ENCODE measurements around the gene LRRTM4.
A peak's percentile ranks its signal among the peaks of the same experiment; 100 is the strongest.
"Not testable (repeated sequence)": the region's sequence is repeated elsewhere in the genome, so short reads cannot be mapped to it uniquely, and the experiment has no call there.

The LRRTM4 gene

GRCh38 chr2:77309725-77310124 is 212.5 kb downstream of the LRRTM4 start:
- no peak for DNase-seq

- no peak for DNase-seq
These were observed 220.7 kb downstream of the LRRTM4 start for GRCh38 chr2:77301441-77301840.

GRCh38 chr2:77296791-77297190 is 225.4 kb downstream of the LRRTM4 start:
- no peak for DNase-seq

GRCh38 chr2:77294474-77294873 is 227.7 kb downstream of the LRRTM4 start:
- no peak for DNase-seq

DNA sequence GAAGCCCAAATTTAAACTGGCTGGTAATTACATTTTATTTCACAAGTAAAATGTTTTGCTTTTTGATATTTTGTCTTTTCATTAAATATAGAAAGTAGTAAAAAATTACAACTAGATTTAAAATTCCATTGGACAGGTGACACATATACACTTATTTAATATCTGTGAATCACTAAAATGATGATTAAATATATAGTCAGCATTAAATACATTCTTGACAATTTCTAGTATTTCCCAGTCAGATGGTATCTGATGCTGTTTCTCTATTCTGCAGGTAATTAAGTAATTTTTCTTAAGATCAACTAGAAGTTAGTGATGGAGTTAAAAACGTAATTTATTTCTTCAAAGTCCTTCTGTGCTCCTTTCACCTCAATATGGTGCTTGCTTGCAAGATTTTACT is 237.8 kb downstream of the LRRTM4 start:
- no peak for DNase-seq

GRCh38 chr2:77271262-77271661 is 250.9 kb downstream of the LRRTM4 start:
- no peak for DNase-seq

DNA sequence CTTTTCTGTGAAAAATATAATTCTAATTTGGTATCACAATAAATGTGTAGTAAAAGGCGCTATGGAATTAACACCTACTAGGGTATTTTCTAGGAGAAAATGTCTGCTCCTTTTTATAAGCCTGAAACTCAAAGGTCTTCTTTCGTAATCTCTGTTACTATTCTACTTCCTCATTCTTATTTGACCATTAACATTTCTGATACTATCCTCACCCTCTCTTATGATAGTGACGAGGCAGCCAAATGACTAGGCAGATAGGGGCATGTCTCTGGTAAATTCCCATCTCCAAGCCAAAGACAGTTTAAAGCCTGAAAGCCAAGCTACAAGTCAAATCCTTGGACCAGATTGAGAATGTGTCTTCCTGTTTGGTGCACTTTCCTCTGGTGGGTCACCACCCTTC is 251.7 kb downstream of the LRRTM4 start:
- DNase-seq, result no peak

DNA sequence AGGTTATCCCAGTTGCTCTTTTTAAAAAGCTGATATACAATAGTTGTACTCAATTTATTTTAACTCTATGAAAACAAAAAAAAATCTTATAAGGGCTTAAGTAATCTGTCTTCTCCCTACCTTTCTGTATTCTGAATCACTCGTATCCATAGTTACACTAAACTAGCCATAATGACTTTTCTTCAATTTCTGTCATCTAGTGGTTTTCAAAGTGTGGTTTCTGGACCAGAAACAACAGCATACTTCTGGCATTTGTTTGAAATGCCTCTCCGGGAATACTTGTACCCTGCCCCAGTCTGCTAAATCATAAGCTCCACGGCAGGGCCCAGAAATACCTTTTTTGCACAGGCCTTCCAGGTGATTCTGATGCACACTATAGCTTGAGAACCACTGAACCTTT is 253.6 kb downstream of the LRRTM4 start:
- DNase-seq, result no peak

DNA sequence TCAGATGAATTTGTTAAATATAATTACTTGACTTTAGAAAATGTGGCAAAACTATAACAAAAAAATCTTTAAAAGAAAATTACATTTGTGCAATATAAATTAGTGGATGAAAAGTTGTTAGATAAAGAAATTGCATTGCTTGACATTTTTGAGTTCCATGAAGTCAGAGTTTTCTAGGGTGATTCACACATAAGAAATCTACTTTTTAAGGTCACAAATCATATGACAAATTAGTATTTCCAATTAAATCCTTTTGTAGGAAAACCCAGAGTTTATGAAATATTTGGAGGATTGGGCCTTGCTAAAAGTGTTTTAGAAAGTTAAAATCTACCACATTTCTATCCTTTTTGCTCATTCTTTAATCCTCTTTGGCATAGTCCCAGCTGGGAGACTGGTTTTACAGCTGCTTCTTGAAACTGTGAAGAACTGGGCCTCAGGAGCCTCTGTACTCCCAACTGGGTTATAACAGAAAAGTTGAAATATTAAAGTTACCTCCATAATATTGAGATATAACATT is 289.2 kb downstream of the LRRTM4 start:
- DNase-seq, result no peak

DNA sequence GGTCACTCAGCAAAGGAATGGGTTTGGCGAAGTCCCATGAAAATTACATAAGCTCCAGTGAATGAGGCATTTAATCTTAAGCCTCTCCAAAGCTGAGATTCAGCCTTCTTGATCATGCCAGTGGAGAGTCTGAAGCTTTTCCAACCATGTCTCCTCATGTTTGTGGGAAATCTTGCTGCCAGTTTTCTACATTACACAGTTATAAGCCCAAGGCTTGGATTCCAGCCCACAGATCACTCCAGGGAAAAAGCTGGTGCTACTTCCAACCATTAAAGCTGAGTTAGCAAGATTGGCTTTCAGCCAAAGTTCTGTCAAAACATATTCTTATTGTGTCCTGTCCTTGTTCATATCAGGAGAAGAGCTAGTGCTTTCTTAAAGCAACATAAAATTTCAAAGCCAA is 293.8 kb downstream of the LRRTM4 start:
- peak; percentile 30 for DNase-seq

GRCh38 chr2:77210725-77211124 is 311.5 kb downstream of the LRRTM4 start:
- DNase-seq, result no peak

- no peak for DNase-seq
These were observed 314.8 kb downstream of the LRRTM4 start for GRCh38 chr2:77207331-77207730.

DNA sequence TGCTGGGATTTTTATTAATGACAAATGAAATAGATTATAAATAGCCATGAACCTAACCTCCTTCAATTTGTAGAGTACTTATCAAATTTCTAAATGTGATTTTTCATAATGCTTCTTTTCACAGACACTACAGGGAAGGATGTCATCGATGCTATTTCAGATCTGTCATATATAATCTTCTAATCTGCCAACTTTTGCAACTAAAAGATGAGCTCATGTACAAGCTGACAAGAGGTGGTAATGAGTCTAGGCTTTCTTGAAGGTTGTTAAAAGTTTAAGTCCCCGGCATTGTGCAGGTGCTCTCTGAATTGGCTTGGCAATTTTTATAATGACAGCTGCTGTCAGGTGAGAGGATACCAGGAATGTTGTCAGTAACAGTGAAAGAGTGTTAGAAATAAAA is 320.4 kb downstream of the LRRTM4 start:
- no peak for DNase-seq

GRCh38 chr2:77199411-77199810 is 322.8 kb downstream of the LRRTM4 start:
- DNase-seq, result no peak

- no peak for DNase-seq
These were observed 328.2 kb downstream of the LRRTM4 start for GRCh38 chr2:77193858-77194448.

GRCh38 chr2:77192811-77193289 is 329.3 kb downstream of the LRRTM4 start:
- no peak for DNase-seq

DNA sequence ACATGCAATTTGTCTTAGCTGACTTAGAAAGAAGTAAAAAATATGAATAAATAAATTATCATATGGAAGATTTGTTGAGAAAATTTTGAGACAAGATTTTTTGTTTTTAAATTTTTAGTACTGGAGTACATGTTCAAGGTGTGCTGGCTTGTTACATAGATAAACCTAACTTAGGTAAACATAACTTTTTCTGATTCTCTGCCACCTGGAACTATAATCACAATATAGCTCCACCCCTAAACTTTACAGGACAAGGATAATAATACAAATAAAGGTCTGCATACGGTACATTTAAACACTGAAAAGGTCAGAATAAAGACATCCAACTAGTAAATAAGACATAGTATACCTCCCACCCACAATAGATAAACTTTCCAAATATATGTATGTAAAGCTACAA is 330.5 kb downstream of the LRRTM4 start:
- no peak for DNase-seq

- DNase-seq, result no peak
These were observed 331.3 kb downstream of the LRRTM4 start for GRCh38 chr2:77190721-77191346.

GRCh38 chr2:77185052-77185451 is 337.1 kb downstream of the LRRTM4 start:
- no peak for DNase-seq

DNA sequence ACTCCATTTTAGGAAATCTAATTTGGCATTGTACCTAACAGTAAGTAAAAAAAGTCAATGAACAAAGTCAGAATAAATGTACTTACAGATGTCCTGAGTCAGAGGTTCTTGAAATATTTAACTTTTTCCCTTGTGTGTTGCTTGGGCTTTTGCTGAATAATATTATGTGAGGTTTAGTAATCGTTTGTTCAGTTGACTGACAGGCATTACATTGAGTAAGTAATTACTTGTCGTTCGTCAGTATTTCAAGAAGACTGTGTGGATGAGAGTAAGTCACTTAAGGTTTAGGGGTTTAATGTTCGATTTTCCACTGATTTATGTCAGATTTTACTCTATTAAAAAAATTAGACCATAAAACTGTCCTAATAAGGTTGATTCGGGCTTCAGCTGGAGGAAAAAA is 342.9 kb downstream of the LRRTM4 start:
- no peak for DNase-seq

DNA sequence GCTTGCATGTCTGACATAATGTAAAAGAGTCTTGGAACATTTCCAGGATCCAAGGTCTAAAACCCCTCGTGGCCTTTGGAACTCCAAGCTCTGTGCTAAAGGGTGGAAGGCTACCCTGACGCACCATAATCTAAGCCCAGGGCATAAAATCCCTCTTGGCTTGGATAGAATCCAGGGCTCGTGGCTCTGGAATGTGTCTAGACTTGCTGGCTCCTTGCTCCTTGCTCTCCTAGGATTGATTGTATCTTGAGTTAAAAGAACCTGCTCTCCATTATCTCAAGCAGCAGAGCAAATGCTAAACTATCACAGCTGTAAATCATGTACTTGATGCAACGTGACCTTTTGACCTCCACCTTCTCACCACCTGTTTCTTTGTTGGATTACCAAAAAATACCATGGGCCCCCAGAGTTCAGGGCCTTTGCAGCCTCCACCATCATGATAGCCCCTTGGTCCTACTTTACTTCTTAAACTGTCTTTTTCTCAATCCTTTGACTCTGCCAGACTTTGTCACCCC is 346.9 kb downstream of the LRRTM4 start:
- not testable (repeated sequence) for DNase-seq

- DNase-seq, result no peak
These were observed 352.8 kb downstream of the LRRTM4 start for GRCh38 chr2:77169426-77169825.

DNA sequence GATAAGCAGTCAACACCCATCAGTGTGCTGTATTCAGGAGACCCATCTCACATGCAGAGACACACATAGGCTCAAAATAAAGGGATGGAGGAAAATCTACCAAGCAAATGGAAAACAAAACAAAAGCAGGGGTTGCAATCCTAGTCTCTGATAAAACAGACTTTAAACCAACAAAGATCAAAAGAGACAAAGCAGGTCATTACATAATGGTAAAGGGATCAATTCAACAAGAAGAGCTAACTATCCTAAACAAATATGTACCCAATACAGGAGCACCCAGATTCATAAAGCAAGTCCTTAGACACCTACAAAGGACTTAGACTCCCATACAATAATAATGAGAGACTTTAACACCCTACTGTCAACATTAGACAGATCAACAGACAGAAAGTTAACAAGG is 358.2 kb downstream of the LRRTM4 start:
- DNase-seq, result not testable (repeated sequence)

- no peak for DNase-seq
These were observed 361.2 kb downstream of the LRRTM4 start for GRCh38 chr2:77161009-77161408.

DNA sequence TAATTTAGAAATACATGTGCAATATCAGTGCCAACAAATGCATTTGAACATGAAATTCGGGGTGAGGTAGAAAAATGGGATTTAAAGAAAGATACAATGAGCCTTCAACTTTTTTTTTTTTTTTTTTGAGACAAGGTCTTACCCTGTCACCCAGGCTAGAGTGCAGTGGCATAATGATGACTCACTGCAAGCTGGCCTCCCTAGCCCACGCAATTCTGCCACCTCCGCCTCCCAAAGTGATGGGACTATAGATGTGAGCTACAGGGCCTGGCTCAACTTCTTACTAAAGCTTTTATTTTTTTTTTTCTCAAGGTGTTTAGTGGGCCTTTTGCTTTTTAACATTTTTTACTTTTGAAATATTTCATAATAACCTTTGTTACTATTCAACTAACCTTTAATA is 365.6 kb downstream of the LRRTM4 start:
- no peak for DNase-seq

Data from femur (tissue), 1 donor.